Measurements from ENCODE around the gene BTBD17. TPM values are rescaled to one million over a fixed set of nuclear protein-coding genes. Genes with fewer than 3 reads are reported as not detected.

Gene BTBD17
- total RNA-seq, 2 experiments from 2014 or later, result not detected

- Mint-ChIP-seq H3K27me3 (peaks cover 14% of the 10 kb centered on the region), H3K36me3 (no peaks in the 10 kb centered on the region), H3K4me1 (no peaks in the 10 kb centered on the region), H3K9me3 (no peaks in the 10 kb centered on the region), H3K4me3 (no peak overlapping the region), H3K27ac (no peak overlapping the region)
- ATAC-seq (ENCODE audit: low read depth) (no peak), DNase-seq (no peak)
- POLR2A ChIA-PET, result no interaction called here
Observed at GRCh38 chr17:74345433-74346241, 16.0 kb downstream of the BTBD17 start.

- DNase-seq (no peak), ATAC-seq (ENCODE audit: low read depth) (no peak)
- H3K27ac Mint-ChIP-seq, result no peak overlapping the region
- H3K4me3 Mint-ChIP-seq, result no peak overlapping the region
- no peaks in the 10 kb centered on the region for H3K36me3 Mint-ChIP-seq
- no peaks in the 10 kb centered on the region for H3K9me3 Mint-ChIP-seq
- H3K27me3 Mint-ChIP-seq, result peaks cover 9% of the 10 kb centered on the region
- no peaks in the 10 kb centered on the region for H3K4me1 Mint-ChIP-seq
- POLR2A ChIA-PET, result no interaction called here
Observed at GRCh38 chr17:74344658-74345057, 17.0 kb downstream of the BTBD17 start.

DNA sequence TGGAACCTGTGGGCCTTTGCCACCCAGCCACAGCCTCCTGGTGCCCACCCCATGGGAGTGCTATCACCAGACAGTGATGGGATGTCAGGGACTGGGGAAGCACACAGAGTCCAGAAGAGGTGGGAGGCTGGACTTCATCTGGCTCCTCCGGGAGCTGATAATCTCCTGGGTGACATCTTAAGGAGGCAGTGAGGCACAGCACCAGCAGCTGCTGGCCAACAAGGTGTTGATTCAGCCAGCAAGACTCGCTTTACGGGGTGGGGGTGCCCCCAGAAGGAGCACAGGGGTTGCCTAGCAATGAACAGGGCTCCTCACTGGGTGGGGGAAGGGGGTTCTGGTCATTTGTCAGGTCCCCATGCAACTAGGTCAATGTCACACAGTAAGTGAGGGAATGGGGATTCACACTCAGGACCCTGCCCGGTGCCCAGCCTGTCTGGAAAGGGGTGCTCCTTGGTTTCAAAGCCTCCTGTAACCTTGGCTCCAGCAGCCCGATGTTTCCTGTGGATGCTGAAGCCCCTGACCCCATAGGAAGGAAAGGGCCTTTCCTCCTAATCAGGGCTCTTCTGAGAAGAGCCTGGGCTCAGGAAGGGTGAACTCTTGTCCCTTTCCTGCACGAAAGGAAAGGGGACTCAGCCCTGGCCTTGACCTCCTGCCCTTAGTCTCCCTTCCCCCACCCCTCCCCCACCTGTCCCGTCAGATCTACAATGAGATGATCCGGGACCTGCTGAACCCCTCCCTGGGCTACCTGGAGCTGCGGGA lies 18.0 kb downstream of the BTBD17 start:
- POLR2A ChIA-PET, result no interaction called here
- Mint-ChIP-seq H3K4me3 (no peak overlapping the region), H3K9me3 (no peaks in the 10 kb centered on the region), H3K4me1 (no peaks in the 10 kb centered on the region), H3K27ac (no peak overlapping the region), H3K36me3 (no peaks in the 10 kb centered on the region), H3K27me3 (peaks cover 8% of the 10 kb centered on the region)
- DNase-seq (no peak), ATAC-seq (ENCODE audit: low read depth) (no peak)

DNA sequence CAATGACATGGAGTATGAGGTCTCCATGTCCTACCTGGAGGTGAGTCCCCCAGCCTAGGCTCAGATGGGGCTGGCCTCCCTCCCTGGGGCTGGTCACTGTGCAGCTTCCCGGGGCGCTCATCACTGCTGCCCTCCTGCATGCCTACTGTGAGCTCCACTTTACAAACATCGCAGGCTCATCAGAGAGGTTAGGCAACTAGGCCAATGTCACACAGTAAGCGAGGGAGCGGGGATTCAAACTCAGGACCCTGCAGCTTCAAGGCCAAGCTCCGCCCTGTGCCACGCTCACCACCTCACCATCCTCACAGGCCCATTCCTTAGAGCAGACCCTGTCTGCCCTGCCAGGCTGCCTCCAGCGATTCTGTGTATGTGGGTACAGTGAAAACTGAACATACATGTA lies 18.5 kb downstream of the BTBD17 start:
- POLR2A ChIA-PET, result no interaction called here
- DNase-seq (no peak), ATAC-seq (ENCODE audit: low read depth) (no peak)
- no peaks in the 10 kb centered on the region for H3K9me3 Mint-ChIP-seq
- peaks cover 5% of the 10 kb centered on the region for H3K27me3 Mint-ChIP-seq
- no peak overlapping the region for H3K4me3 Mint-ChIP-seq
- H3K27ac Mint-ChIP-seq, result no peak overlapping the region
- no peaks in the 10 kb centered on the region for H3K36me3 Mint-ChIP-seq
- no peaks in the 10 kb centered on the region for H3K4me1 Mint-ChIP-seq

- Mint-ChIP-seq H3K36me3 (no peaks in the 10 kb centered on the region), H3K4me3 (no peak overlapping the region), H3K9me3 (no peaks in the 10 kb centered on the region), H3K27me3 (peaks cover 9% of the 10 kb centered on the region), H3K4me1 (no peaks in the 10 kb centered on the region), H3K27ac (no peak overlapping the region)
- POLR2A ChIA-PET, result no interaction called here
- ATAC-seq (ENCODE audit: low read depth) (no peak), DNase-seq (no peak)
Observed at GRCh38 chr17:74342224-74342623, 19.4 kb downstream of the BTBD17 start.

GRCh38 chr17:74340470-74341023 lies 21.1 kb downstream of the BTBD17 start:
- POLR2A ChIA-PET, result no interaction called here
- no peaks in the 10 kb centered on the region for H3K4me1 Mint-ChIP-seq
- DNase-seq, result no peak
- H3K27ac Mint-ChIP-seq, result no peak overlapping the region
- no peaks in the 10 kb centered on the region for H3K9me3 Mint-ChIP-seq
- H3K36me3 Mint-ChIP-seq, result no peaks in the 10 kb centered on the region
- H3K27me3 Mint-ChIP-seq, result peaks cover 6% of the 10 kb centered on the region
- ATAC-seq (ENCODE audit: low read depth), result no peak
- H3K4me3 Mint-ChIP-seq, result no peak overlapping the region

DNA sequence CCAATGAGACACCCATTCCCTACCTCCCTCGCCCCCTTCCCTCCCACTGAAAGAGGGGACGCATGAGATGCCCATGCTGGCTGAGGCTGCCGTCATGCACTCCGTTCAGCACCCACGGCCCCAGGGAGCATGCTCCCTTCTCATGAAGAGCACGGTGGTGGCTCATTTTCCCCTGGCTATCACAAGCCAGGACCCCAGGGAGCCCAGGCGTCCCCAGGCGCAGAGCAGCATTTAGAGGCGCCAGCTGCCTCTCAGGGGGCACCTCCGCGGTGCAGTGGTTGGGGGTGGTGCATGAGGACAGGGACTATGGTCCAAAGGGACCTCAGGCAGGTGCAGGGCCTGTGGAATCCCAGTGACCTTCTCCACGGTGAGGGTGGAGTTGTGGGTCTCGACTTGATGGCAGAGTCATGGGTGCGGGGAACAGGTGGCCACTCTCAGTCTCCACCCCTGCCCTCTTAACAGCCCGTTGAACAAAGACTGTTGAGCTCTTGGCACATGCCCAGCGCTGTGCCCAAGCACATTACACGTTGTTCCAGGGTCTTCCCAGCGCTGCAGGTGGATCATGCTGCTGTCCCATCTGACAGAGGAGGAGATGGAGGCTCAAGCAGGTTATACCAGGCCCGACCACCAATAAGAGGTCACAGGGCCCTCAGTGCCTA lies 22.0 kb downstream of the BTBD17 start:
- Mint-ChIP-seq H3K27me3 (peaks cover 4% of the 10 kb centered on the region), H3K9me3 (no peaks in the 10 kb centered on the region), H3K27ac (no peak overlapping the region), H3K4me3 (no peak overlapping the region), H3K36me3 (no peaks in the 10 kb centered on the region), H3K4me1 (peaks cover 3% of the 10 kb centered on the region)
- ATAC-seq (ENCODE audit: low read depth) (no peak), DNase-seq (no peak)
- POLR2A ChIA-PET, result no interaction called here

GRCh38 chr17:74337834-74338500 lies 23.7 kb downstream of the BTBD17 start:
- H3K4me3 Mint-ChIP-seq, result no peak overlapping the region
- POLR2A ChIA-PET, result no interaction called here
- H3K9me3 Mint-ChIP-seq, result no peaks in the 10 kb centered on the region
- no peak overlapping the region for H3K27ac Mint-ChIP-seq
- no peaks in the 10 kb centered on the region for H3K36me3 Mint-ChIP-seq
- no peak for DNase-seq
- ATAC-seq (ENCODE audit: low read depth), result no peak
- peaks cover 10% of the 10 kb centered on the region for H3K4me1 Mint-ChIP-seq
- H3K27me3 Mint-ChIP-seq, result peaks cover 4% of the 10 kb centered on the region

DNA sequence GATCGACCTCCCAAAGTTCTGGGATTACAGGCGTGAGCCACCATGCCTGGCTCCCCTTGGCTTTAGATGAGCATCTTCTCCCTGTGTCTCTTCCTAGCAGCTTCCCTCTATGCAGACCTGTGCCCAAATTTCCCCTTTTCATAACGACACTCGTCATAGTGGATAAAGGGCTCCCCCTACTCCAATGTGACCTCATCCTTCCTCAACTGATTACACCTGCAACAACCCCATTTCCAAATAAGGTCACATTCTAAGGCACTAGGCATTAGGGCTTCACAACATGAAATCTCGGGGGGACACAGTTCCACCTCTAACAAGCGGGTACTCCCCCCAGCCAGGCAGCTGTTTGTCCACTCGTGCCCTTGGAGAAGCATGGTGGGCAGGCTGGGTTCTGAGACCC lies 25.4 kb downstream of the BTBD17 start:
- H3K36me3 Mint-ChIP-seq, result no peaks in the 10 kb centered on the region
- H3K9me3 Mint-ChIP-seq, result no peaks in the 10 kb centered on the region
- DNase-seq, result no peak
- peaks cover 4% of the 10 kb centered on the region for H3K27me3 Mint-ChIP-seq
- H3K4me3 Mint-ChIP-seq, result no peak overlapping the region
- ATAC-seq (ENCODE audit: low read depth), result no peak
- H3K4me1 Mint-ChIP-seq, result peaks cover 12% of the 10 kb centered on the region
- H3K27ac Mint-ChIP-seq, result no peak overlapping the region
- POLR2A ChIA-PET, result no interaction called here

DNA sequence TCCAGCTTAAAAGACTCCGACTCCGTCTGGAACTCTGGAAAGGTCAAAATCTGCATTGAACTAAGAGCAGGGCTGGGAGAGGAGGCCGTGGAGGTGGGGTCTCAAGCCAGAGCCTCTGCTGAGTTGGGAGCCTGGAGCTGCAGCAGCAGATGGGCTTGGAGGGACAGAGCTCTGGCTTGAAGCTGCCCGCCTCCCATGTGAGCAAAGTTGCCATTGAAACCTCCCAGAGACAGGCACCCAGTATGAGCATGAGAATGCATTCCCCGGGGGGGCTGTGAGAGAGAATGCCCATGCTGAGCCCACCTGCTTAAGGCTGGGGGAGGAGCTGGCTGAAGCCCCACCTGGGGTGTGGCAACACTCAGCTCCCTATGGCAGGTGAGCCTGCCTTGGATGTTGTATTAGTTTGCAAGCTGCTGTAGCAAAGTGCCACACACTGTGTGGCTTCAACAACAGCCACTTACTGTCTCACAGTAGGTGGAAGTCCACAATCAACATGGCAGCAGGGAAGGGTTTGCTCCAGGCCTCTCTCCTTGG lies 26.1 kb downstream of the BTBD17 start:
- DNase-seq (no peak), ATAC-seq (ENCODE audit: low read depth) (no peak)
- Mint-ChIP-seq H3K4me3 (no peak overlapping the region), H3K9me3 (no peaks in the 10 kb centered on the region), H3K27ac (no peak overlapping the region), H3K4me1 (peaks cover 12% of the 10 kb centered on the region), H3K27me3 (peaks cover 4% of the 10 kb centered on the region), H3K36me3 (no peaks in the 10 kb centered on the region)
- POLR2A ChIA-PET, result no interaction called here

GRCh38 chr17:74334393-74335039 lies 27.2 kb downstream of the BTBD17 start:
- POLR2A ChIA-PET, result interaction anchor here (0.6 kb wide), 1 partner anchor 17 kb away, joined by 3 read pairs; no protein-coding TSS in a partner anchor
- H3K4me3 Mint-ChIP-seq, result no peak overlapping the region
- peaks cover 13% of the 10 kb centered on the region for H3K4me1 Mint-ChIP-seq
- H3K9me3 Mint-ChIP-seq, result no peaks in the 10 kb centered on the region
- H3K27ac Mint-ChIP-seq, result no peak overlapping the region
- no peaks in the 10 kb centered on the region for H3K36me3 Mint-ChIP-seq
- H3K27me3 Mint-ChIP-seq, result peaks cover 4% of the 10 kb centered on the region
- DNase-seq (no peak), ATAC-seq (ENCODE audit: low read depth) (peak; percentile 51)

GRCh38 chr17:74332763-74333283 lies 28.8 kb downstream of the BTBD17 start:
- Mint-ChIP-seq H3K4me1 (peaks cover 24% of the 10 kb centered on the region), H3K9me3 (no peaks in the 10 kb centered on the region), H3K36me3 (no peaks in the 10 kb centered on the region), H3K27me3 (peaks cover 4% of the 10 kb centered on the region), H3K27ac (no peak overlapping the region), H3K4me3 (no peak overlapping the region)
- DNase-seq, result no peak
- ATAC-seq (ENCODE audit: low read depth), result no peak
- POLR2A ChIA-PET, result no interaction called here

Measured in activated naive CD8-positive, alpha-beta T cell treated with anti-CD3 and anti-CD28 coated beads, Interleukin-2, amount 10 ng/mL, durations not matched to agents 7 days and 5 days (primary cell).